Astrocyte (in vitro differentiated cells and primary cell): ENCODE data around the gene DYNLRB2. TPM values are rescaled to one million over a fixed set of nuclear protein-coding genes. Genes with fewer than 3 reads are reported as not detected.

Experiments used
- DNase-seq: peaks from one replicate; pipeline ENCODE4 v3.0.0-alpha.2; 2010; ENCODE audit warnings: low read depth
- FAIRE-seq: peaks from 2 replicates; lab custom pipeline; 2011; peaks lifted over from hg19 to GRCh38; lab: Jason Lieb, UNC
- H2AFZ ChIP-seq: 2 replicates; pipeline ENCODE4 v1.6.0; 2012; ENCODE audit warnings: low read depth, low read length, inconsistent platforms
- H3K27ac ChIP-seq: 2 replicates; pipeline ENCODE4 v1.5.1; 2011; ENCODE audit warnings: low read depth, low read length, inconsistent platforms
- H3K27me3 ChIP-seq: 2 replicates; pipeline ENCODE4 v1.6.0; 2011; ENCODE audit warnings: low read length, inconsistent platforms; ENCODE audit not compliant: insufficient read depth
- H3K36me3 ChIP-seq: 2 replicates; pipeline ENCODE4 v1.5.1; 2011; ENCODE audit warnings: low read length, inconsistent platforms; ENCODE audit not compliant: insufficient read depth
- H3K4me1 ChIP-seq: 2 replicates; pipeline ENCODE4 v1.5.1; 2011; ENCODE audit warnings: low read length, inconsistent platforms; ENCODE audit not compliant: insufficient read depth
- H3K4me2 ChIP-seq: 2 replicates; pipeline ENCODE4 v1.6.0; 2012; ENCODE audit warnings: low read length, inconsistent platforms
- H3K4me3 ChIP-seq: 2 replicates; pipeline ENCODE4 v1.5.1; 2011; ENCODE audit warnings: low read depth, mild to moderate bottlenecking, low read length, inconsistent platforms; ENCODE audit not compliant: insufficient read depth
- H3K79me2 ChIP-seq: 2 replicates; pipeline ENCODE4 v1.6.0; 2012; ENCODE audit warnings: mild to moderate bottlenecking, low read length, inconsistent platforms; ENCODE audit not compliant: insufficient read depth
- H3K9ac ChIP-seq: 2 replicates; pipeline ENCODE4 v1.6.0; 2012; ENCODE audit warnings: mild to moderate bottlenecking, low read length, inconsistent platforms
- H3K9me3 ChIP-seq: 2 replicates; pipeline ENCODE4 v1.5.1; 2012; ENCODE audit warnings: low read depth, mild to moderate bottlenecking, low read length, inconsistent platforms; ENCODE audit not compliant: insufficient read depth
- H4K20me1 ChIP-seq: 2 replicates; pipeline ENCODE4 v1.6.0; 2012; ENCODE audit warnings: low read length, inconsistent platforms; ENCODE audit not compliant: insufficient read depth
- H3K27ac Mint-ChIP-seq: one replicate; pipeline ENCODE4 v1.8.0; 2021; ENCODE audit warnings: mild to moderate bottlenecking, mixed read lengths; ENCODE audit not compliant: unreplicated experiment
- H3K27me3 Mint-ChIP-seq: one replicate; pipeline ENCODE4 v1.8.0; 2021; ENCODE audit warnings: low read depth, mixed read lengths; ENCODE audit not compliant: unreplicated experiment
- H3K36me3 Mint-ChIP-seq: one replicate; pipeline ENCODE4 v1.8.0; 2021; ENCODE audit warnings: low read depth, mixed read lengths; ENCODE audit not compliant: unreplicated experiment
- H3K4me1 Mint-ChIP-seq: one replicate; pipeline ENCODE4 v1.8.0; 2021; ENCODE audit warnings: low read depth, mixed read lengths; ENCODE audit not compliant: unreplicated experiment
- H3K4me3 Mint-ChIP-seq: one replicate; pipeline ENCODE4 v1.8.0; 2021; ENCODE audit warnings: mild to moderate bottlenecking, moderate library complexity, mixed read lengths; ENCODE audit not compliant: unreplicated experiment
- H3K9me3 Mint-ChIP-seq: one replicate; pipeline ENCODE4 v1.8.0; 2021; ENCODE audit warnings: mild to moderate bottlenecking, mixed read lengths; ENCODE audit not compliant: unreplicated experiment
- CTCF ChIP-seq: IDR thresholded peaks from 2 replicates; pipeline ENCODE4 v1.5.1; 2011; ENCODE audit warnings: low read depth, mild to moderate bottlenecking, inconsistent platforms, low read length, moderate library complexity; ENCODE audit not compliant: insufficient read depth
- EZH2 ChIP-seq: IDR thresholded peaks from 2 replicates; pipeline ENCODE4 v1.6.1; 2012; ENCODE audit warnings: mild to moderate bottlenecking, low read length, inconsistent platforms; ENCODE audit not compliant: insufficient read depth
- total RNA-seq: library from RNA; stranded (reverse); gene quantifications from 2 replicates; pipeline ENCODE4 v1.2.1, GENCODE V29; 2021

DYNLRB2 gene
- total RNA-seq, 1 donor from 2014 or later, result not detected

GRCh38 chr16:80569440-80570105 is 28.8 kb downstream of the DYNLRB2 start:
- Mint-ChIP-seq H3K9me3 (peaks cover 5% of the 10 kb centered on the region), H3K36me3 (no peaks in the 10 kb centered on the region), H3K27ac (peak overlapping the region; percentile 49), H3K27me3 (peaks cover 2% of the 10 kb centered on the region), H3K4me1 (peaks cover 10% of the 10 kb centered on the region), H3K4me3 (no peak overlapping the region)
- no peaks in the 10 kb centered on the region for H3K27me3 ChIP-seq
- peaks cover 13% of the 10 kb centered on the region for H3K4me1 ChIP-seq
- peak; percentile 92 for DNase-seq
- no peaks in the 10 kb centered on the region for H3K36me3 ChIP-seq
- H3K4me3 ChIP-seq, result peak overlapping the region; percentile 2
- H3K79me2 ChIP-seq, result no peaks in the 10 kb centered on the region
- H2AFZ ChIP-seq, result peak overlapping the region; percentile 66
- H3K9me3 ChIP-seq, result no peaks in the 10 kb centered on the region
- H3K4me2 ChIP-seq, result peak overlapping the region; percentile 80
- peak overlapping the region; percentile 80 for H3K27ac ChIP-seq
- TF ChIP-seq EZH2 (no peak), CTCF (no peak)
- no peak for FAIRE-seq
- H4K20me1 ChIP-seq, result no peaks in the 10 kb centered on the region
- H3K9ac ChIP-seq, result peak overlapping the region; percentile 52

GRCh38 chr16:80570106-80570478 is 29.3 kb downstream of the DYNLRB2 start:
- no peaks in the 10 kb centered on the region for H3K9me3 ChIP-seq
- no peaks in the 10 kb centered on the region for H3K27me3 ChIP-seq
- peaks cover 13% of the 10 kb centered on the region for H3K4me1 ChIP-seq
- peak overlapping the region; percentile 80 for H3K27ac ChIP-seq
- TF ChIP-seq CTCF, result no peak
- no peak for TF ChIP-seq EZH2
- H3K27me3 Mint-ChIP-seq, result no peaks in the 10 kb centered on the region
- DNase-seq, result peak; percentile 95
- H3K79me2 ChIP-seq, result no peaks in the 10 kb centered on the region
- no peak overlapping the region for H3K4me3 Mint-ChIP-seq
- no peaks in the 10 kb centered on the region for H3K36me3 Mint-ChIP-seq
- H3K9ac ChIP-seq, result peak overlapping the region; percentile 52
- H3K36me3 ChIP-seq, result no peaks in the 10 kb centered on the region
- no peak for FAIRE-seq
- H3K4me1 Mint-ChIP-seq, result peaks cover 10% of the 10 kb centered on the region
- peak overlapping the region; percentile 22 for H3K27ac Mint-ChIP-seq
- H3K9me3 Mint-ChIP-seq, result peaks cover 5% of the 10 kb centered on the region
- no peak overlapping the region for H3K4me3 ChIP-seq
- H4K20me1 ChIP-seq, result no peaks in the 10 kb centered on the region
- H3K4me2 ChIP-seq, result peak overlapping the region; percentile 80
- no peak overlapping the region for H2AFZ ChIP-seq

GRCh38 chr16:80573700-80574120 is 32.9 kb downstream of the DYNLRB2 start:
- H3K27me3 ChIP-seq, result no peaks in the 10 kb centered on the region
- no peak for FAIRE-seq
- peaks cover 4% of the 10 kb centered on the region for H3K27me3 Mint-ChIP-seq
- H3K4me1 ChIP-seq, result peaks cover 12% of the 10 kb centered on the region
- no peaks in the 10 kb centered on the region for H3K9me3 ChIP-seq
- H3K36me3 Mint-ChIP-seq, result no peaks in the 10 kb centered on the region
- H3K27ac ChIP-seq, result no peak overlapping the region
- H3K4me3 ChIP-seq, result no peak overlapping the region
- DNase-seq, result no peak
- no peaks in the 10 kb centered on the region for H3K36me3 ChIP-seq
- H3K4me1 Mint-ChIP-seq, result peaks cover 10% of the 10 kb centered on the region
- H3K27ac Mint-ChIP-seq, result no peak overlapping the region
- H3K4me2 ChIP-seq, result no peak overlapping the region
- H3K4me3 Mint-ChIP-seq, result no peak overlapping the region
- peaks cover 3% of the 10 kb centered on the region for H3K9me3 Mint-ChIP-seq
- no peak overlapping the region for H2AFZ ChIP-seq
- H3K79me2 ChIP-seq, result no peaks in the 10 kb centered on the region
- no peak for TF ChIP-seq EZH2
- TF ChIP-seq CTCF, result no peak
- no peaks in the 10 kb centered on the region for H4K20me1 ChIP-seq
- no peak overlapping the region for H3K9ac ChIP-seq
